WTC11 (cell line): ENCODE results near the gene TMEM218.

Experiments used
- CREM ChIP-seq: sonication (generic); formaldehyde crosslinking; IDR thresholded peaks from 2 replicates; pipeline ENCODE4 v1.8.1; 2022; ENCODE audit warnings: mild to moderate bottlenecking, missing genetic modification reagents, moderate library complexity
- CTCF ChIP-seq: fragments of 200-600 bp; IDR thresholded peaks from 2 replicates; pipeline ENCODE4 v1.8.0; 2022; ENCODE audit warnings: antibody characterized with exemption
- ETV6 ChIP-seq: sonication (generic); formaldehyde crosslinking; IDR thresholded peaks from 2 replicates; pipeline ENCODE4 v1.8.1; 2022; ENCODE audit warnings: mild to moderate bottlenecking, missing genetic modification reagents
- KAT7 ChIP-seq: sonication (generic); formaldehyde crosslinking; IDR thresholded peaks from 2 replicates; pipeline ENCODE4 v1.8.1; 2023; ENCODE audit warnings: missing genetic modification reagents, mild to moderate bottlenecking, borderline replicate concordance
- RORB ChIP-seq: fragments of 250-450 bp; sonication (Bioruptor Pico); IDR thresholded peaks from 2 replicates; pipeline ENCODE4 v1.9.0; 2021; ENCODE audit warnings: mild to moderate bottlenecking
- SP1 ChIP-seq: sonication (generic); formaldehyde crosslinking; conservative IDR thresholded peaks from 2 replicates; pipeline ENCODE4 v1.8.1; 2022; ENCODE audit warnings: missing genetic modification reagents
- TCF7 ChIP-seq: sonication (generic); formaldehyde crosslinking; IDR thresholded peaks from 2 replicates; pipeline ENCODE4 v1.8.0; 2022; ENCODE audit warnings: mild to moderate bottlenecking, low read depth, missing genetic modification reagents, moderate library complexity
- TEAD4 ChIP-seq: sonication (generic); formaldehyde crosslinking; IDR thresholded peaks from 2 replicates; pipeline ENCODE4 v1.8.0; 2022; ENCODE audit warnings: mild to moderate bottlenecking, missing genetic modification reagents
- ZNF121 ChIP-seq: sonication (generic); formaldehyde crosslinking; IDR thresholded peaks from 2 replicates; pipeline ENCODE4 v1.8.0; 2023; ENCODE audit warnings: missing genetic modification reagents
- ZNF232 ChIP-seq: sonication (generic); formaldehyde crosslinking; IDR thresholded peaks from 2 replicates; pipeline ENCODE4 v1.8.0; 2022; ENCODE audit warnings: mild to moderate bottlenecking, missing genetic modification reagents
- ZNF263 ChIP-seq: sonication (generic); formaldehyde crosslinking; IDR thresholded peaks from 2 replicates; pipeline ENCODE4 v1.8.1; 2022; ENCODE audit warnings: low read depth, mild to moderate bottlenecking, moderate library complexity, missing genetic modification reagents
- TF ChIP-seq, protein P1 (sequence below): sonication (generic); formaldehyde crosslinking; IDR thresholded peaks from 2 replicates; pipeline ENCODE4 v1.8.0; 2022; ENCODE audit warnings: mild to moderate bottlenecking, missing genetic modification reagents
- TF ChIP-seq, protein P2 (sequence below): sonication (generic); formaldehyde crosslinking; IDR thresholded peaks from 2 replicates; pipeline ENCODE4 v1.8.0; 2023; ENCODE audit warnings: missing genetic modification reagents

- TF ChIP-seq KAT7 (CRISPR knock-in tag) = no peak
- no peak for TF ChIP-seq CTCF
- no peak for TF ChIP-seq ZNF232 (CRISPR knock-in tag)
- no peak for TF ChIP-seq RORB
- TF ChIP-seq CREM = no peak
- no peak for TF ChIP-seq SP1
- TF ChIP-seq, protein P1, sequence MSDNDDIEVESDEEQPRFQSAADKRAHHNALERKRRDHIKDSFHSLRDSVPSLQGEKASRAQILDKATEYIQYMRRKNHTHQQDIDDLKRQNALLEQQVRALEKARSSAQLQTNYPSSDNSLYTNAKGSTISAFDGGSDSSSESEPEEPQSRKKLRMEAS (CRISPR knock-in tag) = no peak
- no peak for TF ChIP-seq ZNF263 (CRISPR knock-in tag)
- no peak for TF ChIP-seq ZNF121
- TF ChIP-seq, protein P2, sequence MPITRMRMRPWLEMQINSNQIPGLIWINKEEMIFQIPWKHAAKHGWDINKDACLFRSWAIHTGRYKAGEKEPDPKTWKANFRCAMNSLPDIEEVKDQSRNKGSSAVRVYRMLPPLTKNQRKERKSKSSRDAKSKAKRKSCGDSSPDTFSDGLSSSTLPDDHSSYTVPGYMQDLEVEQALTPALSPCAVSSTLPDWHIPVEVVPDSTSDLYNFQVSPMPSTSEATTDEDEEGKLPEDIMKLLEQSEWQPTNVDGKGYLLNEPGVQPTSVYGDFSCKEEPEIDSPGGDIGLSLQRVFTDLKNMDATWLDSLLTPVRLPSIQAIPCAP (CRISPR knock-in tag) = no peak
- TF ChIP-seq ETV6 (CRISPR knock-in tag) = no peak
- TF ChIP-seq TEAD4 (CRISPR knock-in tag) = no peak
- TF ChIP-seq TCF7 (CRISPR knock-in tag) = no peak
These were observed 45.8 kb upstream of the TMEM218 start for GRCh38 chr11:125157118-125157733.
